WTC11 (cell line): ENCODE measurements around the gene MEGF11. TPM values are rescaled to one million over a fixed set of nuclear protein-coding genes. Genes with fewer than 3 reads are reported as not detected.

ENCODE experiments used
- ATAC-seq: fragments of 200-7000 bp; cut with Tn5 transposase; 2 replicates; pipeline ENCODE4 v1.10.0; 2021; ENCODE audit warnings: mild to moderate bottlenecking, moderate library complexity
- CTCF ChIA-PET: fragments of 300-600 bp; sonication (Branson Sonifier 250); formaldehyde crosslinking; loops from one replicate; lab custom pipeline; 2021; ENCODE audit warnings: antibody characterized with exemption; lab: Charles Lee
- POLR2A ChIA-PET: fragments of 350-600 bp; sonication (Branson Sonifier 250); formaldehyde crosslinking; loops from one replicate; lab custom pipeline; 2021; ENCODE audit warnings: antibody characterized with exemption; lab: Charles Lee
- DNase-seq: peaks from one replicate; pipeline ENCODE4 v3.0.0; 2021; ENCODE audit warnings: low spot score
- H3K27ac Mint-ChIP-seq: 2 replicates; pipeline ENCODE4 v1.8.0; 2021; ENCODE audit warnings: mixed read lengths
- H3K27me3 Mint-ChIP-seq: 2 replicates; pipeline ENCODE4 v1.8.0; 2021; ENCODE audit warnings: low read depth, mild to moderate bottlenecking, moderate library complexity, mixed read lengths
- H3K36me3 Mint-ChIP-seq: 2 replicates; pipeline ENCODE4 v1.8.0; 2021; ENCODE audit warnings: mixed read lengths
- H3K4me1 Mint-ChIP-seq: 2 replicates; pipeline ENCODE4 v1.8.0; 2022; ENCODE audit warnings: mixed read lengths
- H3K4me3 Mint-ChIP-seq: 2 replicates; pipeline ENCODE4 v1.8.0; 2021; ENCODE audit warnings: mild to moderate bottlenecking, moderate library complexity, mixed read lengths
- H3K9me3 Mint-ChIP-seq: 2 replicates; pipeline ENCODE4 v1.8.0; 2021; ENCODE audit warnings: mixed read lengths
- AR ChIP-seq: fragments of 250-450 bp; sonication (Bioruptor Pico); IDR thresholded peaks from 2 replicates; pipeline ENCODE4 v1.9.0; 2021; ENCODE audit warnings: mild to moderate bottlenecking
- ATF6 ChIP-seq: sonication (generic); formaldehyde crosslinking; IDR thresholded peaks from 2 replicates; pipeline ENCODE4 v1.8.1; 2023; ENCODE audit warnings: mild to moderate bottlenecking, missing genetic modification reagents
- FOXK1 ChIP-seq: sonication (generic); formaldehyde crosslinking; IDR thresholded peaks from 2 replicates; pipeline ENCODE4 v1.8.0; 2022; ENCODE audit warnings: mild to moderate bottlenecking, moderate library complexity, missing genetic modification reagents
- NFATC4 ChIP-seq: fragments of 250-450 bp; sonication (Bioruptor Pico); IDR thresholded peaks from 2 replicates; pipeline ENCODE4 v1.9.0; 2021; ENCODE audit warnings: mild to moderate bottlenecking
- NFE2L1 ChIP-seq: sonication (generic); formaldehyde crosslinking; IDR thresholded peaks from 2 replicates; pipeline ENCODE4 v1.8.1; 2023; ENCODE audit warnings: missing genetic modification reagents
- NR3C1 ChIP-seq: sonication (generic); formaldehyde crosslinking; conservative IDR thresholded peaks from 2 replicates; pipeline ENCODE4 v1.8.1; 2023; ENCODE audit warnings: low read depth, mild to moderate bottlenecking, missing genetic modification reagents
- PREB ChIP-seq: sonication (generic); formaldehyde crosslinking; IDR thresholded peaks from 2 replicates; pipeline ENCODE4 v1.8.1; 2022; ENCODE audit warnings: mild to moderate bottlenecking, missing genetic modification reagents, moderate library complexity, borderline replicate concordance
- RELA ChIP-seq: sonication (generic); formaldehyde crosslinking; IDR thresholded peaks from 2 replicates; pipeline ENCODE4 v1.8.1; 2022; ENCODE audit warnings: missing genetic modification reagents, mild to moderate bottlenecking, borderline replicate concordance
- SP1 ChIP-seq: sonication (generic); formaldehyde crosslinking; conservative IDR thresholded peaks from 2 replicates; pipeline ENCODE4 v1.8.1; 2022; ENCODE audit warnings: missing genetic modification reagents
- USF2 ChIP-seq: sonication (generic); formaldehyde crosslinking; IDR thresholded peaks from 2 replicates; pipeline ENCODE4 v1.8.1; 2023; ENCODE audit warnings: mild to moderate bottlenecking, missing genetic modification reagents, moderate library complexity
- ZNF281 ChIP-seq: sonication (generic); formaldehyde crosslinking; IDR thresholded peaks from 2 replicates; pipeline ENCODE4 v1.8.0; 2023; ENCODE audit warnings: mild to moderate bottlenecking, missing genetic modification reagents
- total RNA-seq: library from RNA; stranded (reverse); gene quantifications from 3 replicates; pipeline ENCODE4 v1.2.3, GENCODE V29; 2021
- TF ChIP-seq, protein P1 (sequence below): fragments of 250-450 bp; sonication (Bioruptor Pico); IDR thresholded peaks from 2 replicates; pipeline ENCODE4 v1.9.0; 2021; ENCODE audit warnings: mild to moderate bottlenecking, borderline replicate concordance
- TF ChIP-seq, protein P2 (sequence below): sonication (generic); formaldehyde crosslinking; IDR thresholded peaks from 2 replicates; pipeline ENCODE4 v1.8.1; 2023; ENCODE audit warnings: mild to moderate bottlenecking, moderate library complexity, missing genetic modification reagents

MEGF11 gene
- total RNA-seq, 1 experiment from 2014 or later: 3.3 TPM

DNA sequence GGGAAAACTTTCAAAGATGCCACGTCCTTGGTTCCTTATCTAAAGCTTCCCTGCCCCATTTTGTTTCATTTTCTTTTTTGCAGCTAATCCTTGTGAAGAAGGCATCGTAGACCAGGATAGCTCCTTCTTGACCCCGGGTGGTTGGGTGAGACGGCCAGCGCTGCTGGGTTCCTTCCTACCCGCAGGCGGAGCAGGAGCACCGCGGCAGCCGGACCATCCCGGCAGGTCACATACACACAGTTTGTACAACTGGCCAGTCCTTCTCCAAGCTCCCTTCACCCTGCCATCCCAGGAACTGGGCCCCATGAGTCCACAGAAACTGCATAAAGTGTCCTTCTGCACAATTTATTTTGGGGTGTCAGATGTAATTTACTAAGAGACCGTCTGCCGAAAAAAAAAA is 83.9 kb downstream of the MEGF11 start:
- no peak overlapping the region for H3K27ac Mint-ChIP-seq
- no peak for ATAC-seq

GRCh38 chr15:66169023-66169422 is 84.5 kb downstream of the MEGF11 start:
- Mint-ChIP-seq H3K27me3 (no peaks in the 10 kb centered on the region), H3K4me1 (peaks cover 30% of the 10 kb centered on the region), H3K9me3 (no peaks in the 10 kb centered on the region), H3K27ac (no peak overlapping the region), H3K4me3 (no peak overlapping the region), H3K36me3 (no peaks in the 10 kb centered on the region)
- POLR2A ChIA-PET: no interaction called here
- ATAC-seq: no peak
- CTCF ChIA-PET: interaction anchor here (0.9 to 1.1 kb wide), 2 partner anchors 12 to 17 kb away, joined by 3 to 4 read pairs; no protein-coding TSS in a partner anchor
- DNase-seq: no peak
- TF ChIP-seq ATF6 (CRISPR knock-in tag) (no peak), NFATC4 (no peak), SP1 (CRISPR knock-in tag) (no peak), USF2 (no peak), NR3C1 (no peak), AR (no peak), NFE2L1 (CRISPR knock-in tag) (no peak), RELA (no peak), PREB (CRISPR knock-in tag) (no peak), FOXK1 (CRISPR knock-in tag) (no peak), ZNF281 (CRISPR knock-in tag) (no peak)
- TF ChIP-seq, protein P1, sequence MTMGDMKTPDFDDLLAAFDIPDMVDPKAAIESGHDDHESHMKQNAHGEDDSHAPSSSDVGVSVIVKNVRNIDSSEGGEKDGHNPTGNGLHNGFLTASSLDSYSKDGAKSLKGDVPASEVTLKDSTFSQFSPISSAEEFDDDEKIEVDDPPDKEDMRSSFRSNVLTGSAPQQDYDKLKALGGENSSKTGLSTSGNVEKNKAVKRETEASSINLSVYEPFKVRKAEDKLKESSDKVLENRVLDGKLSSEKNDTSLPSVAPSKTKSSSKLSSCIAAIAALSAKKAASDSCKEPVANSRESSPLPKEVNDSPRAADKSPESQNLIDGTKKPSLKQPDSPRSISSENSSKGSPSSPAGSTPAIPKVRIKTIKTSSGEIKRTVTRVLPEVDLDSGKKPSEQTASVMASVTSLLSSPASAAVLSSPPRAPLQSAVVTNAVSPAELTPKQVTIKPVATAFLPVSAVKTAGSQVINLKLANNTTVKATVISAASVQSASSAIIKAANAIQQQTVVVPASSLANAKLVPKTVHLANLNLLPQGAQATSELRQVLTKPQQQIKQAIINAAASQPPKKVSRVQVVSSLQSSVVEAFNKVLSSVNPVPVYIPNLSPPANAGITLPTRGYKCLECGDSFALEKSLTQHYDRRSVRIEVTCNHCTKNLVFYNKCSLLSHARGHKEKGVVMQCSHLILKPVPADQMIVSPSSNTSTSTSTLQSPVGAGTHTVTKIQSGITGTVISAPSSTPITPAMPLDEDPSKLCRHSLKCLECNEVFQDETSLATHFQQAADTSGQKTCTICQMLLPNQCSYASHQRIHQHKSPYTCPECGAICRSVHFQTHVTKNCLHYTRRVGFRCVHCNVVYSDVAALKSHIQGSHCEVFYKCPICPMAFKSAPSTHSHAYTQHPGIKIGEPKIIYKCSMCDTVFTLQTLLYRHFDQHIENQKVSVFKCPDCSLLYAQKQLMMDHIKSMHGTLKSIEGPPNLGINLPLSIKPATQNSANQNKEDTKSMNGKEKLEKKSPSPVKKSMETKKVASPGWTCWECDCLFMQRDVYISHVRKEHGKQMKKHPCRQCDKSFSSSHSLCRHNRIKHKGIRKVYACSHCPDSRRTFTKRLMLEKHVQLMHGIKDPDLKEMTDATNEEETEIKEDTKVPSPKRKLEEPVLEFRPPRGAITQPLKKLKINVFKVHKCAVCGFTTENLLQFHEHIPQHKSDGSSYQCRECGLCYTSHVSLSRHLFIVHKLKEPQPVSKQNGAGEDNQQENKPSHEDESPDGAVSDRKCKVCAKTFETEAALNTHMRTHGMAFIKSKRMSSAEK (CRISPR knock-in tag): no peak
- TF ChIP-seq, protein P2, sequence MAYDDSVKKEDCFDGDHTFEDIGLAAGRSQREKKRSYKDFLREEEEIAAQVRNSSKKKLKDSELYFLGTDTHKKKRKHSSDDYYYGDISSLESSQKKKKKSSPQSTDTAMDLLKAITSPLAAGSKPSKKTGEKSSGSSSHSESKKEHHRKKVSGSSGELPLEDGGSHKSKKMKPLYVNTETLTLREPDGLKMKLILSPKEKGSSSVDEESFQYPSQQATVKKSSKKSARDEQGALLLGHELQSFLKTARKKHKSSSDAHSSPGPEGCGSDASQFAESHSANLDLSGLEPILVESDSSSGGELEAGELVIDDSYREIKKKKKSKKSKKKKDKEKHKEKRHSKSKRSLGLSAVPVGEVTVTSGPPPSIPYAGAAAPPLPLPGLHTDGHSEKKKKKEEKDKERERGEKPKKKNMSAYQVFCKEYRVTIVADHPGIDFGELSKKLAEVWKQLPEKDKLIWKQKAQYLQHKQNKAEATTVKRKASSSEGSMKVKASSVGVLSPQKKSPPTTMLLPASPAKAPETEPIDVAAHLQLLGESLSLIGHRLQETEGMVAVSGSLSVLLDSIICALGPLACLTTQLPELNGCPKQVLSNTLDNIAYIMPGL: no peak

More for the DNA sequence above, 83.9 kb downstream of the MEGF11 start:
- Mint-ChIP-seq H3K4me1 (peaks cover 30% of the 10 kb centered on the region), H3K9me3 (no peaks in the 10 kb centered on the region), H3K27me3 (no peaks in the 10 kb centered on the region), H3K36me3 (no peaks in the 10 kb centered on the region), H3K4me3 (no peak overlapping the region)
- ChIA-PET POLR2A (no interaction called here), CTCF (interaction anchor here (0.7 to 1.1 kb wide), 5 partner anchors 11 to 253 kb away, joined by 3 to 4 read pairs (median 3); no protein-coding TSS in a partner anchor)
- DNase-seq: no peak
- TF ChIP-seq PREB (CRISPR knock-in tag): no peak
